GM21723 (cell line): ENCODE results near the gene TRPT1.

Experiments
- ATAC-seq: cut with Tn5 transposase; IDR thresholded peaks from one replicate; pipeline ENCODE4 v1.9.1; 2021; ENCODE audit warnings: mild to moderate bottlenecking, moderate library complexity; ENCODE audit not compliant: unreplicated experiment

The TRPT1 gene

GRCh38 chr11:64245797-64246620 is 20.0 kb upstream of the TRPT1 start:
- no peak for ATAC-seq

DNA sequence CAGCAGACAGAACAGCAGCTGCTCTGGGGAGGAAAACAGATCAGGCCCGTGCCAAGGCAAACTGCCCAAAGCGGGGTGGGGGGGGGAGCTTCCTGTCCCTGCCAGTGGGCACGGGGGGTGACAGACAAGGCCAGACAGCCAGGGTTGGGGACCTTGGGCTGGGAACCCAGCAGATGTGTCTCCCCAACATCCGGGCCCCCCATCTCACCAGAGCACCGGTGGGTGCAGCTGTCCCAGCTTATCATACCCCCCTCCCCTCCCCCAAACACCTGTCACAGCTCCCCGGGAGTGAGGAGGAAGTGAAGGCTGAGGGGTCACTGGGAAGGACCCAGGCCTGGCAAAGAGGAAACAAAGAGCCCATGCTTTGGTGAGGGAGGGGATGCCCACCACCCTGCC is 19.4 kb upstream of the TRPT1 start:
- no peak for ATAC-seq

GRCh38 chr11:64244966-64245365 is 19.0 kb upstream of the TRPT1 start:
- ATAC-seq: no peak

- ATAC-seq: no peak
Observed at GRCh38 chr11:64244107-64244506, 18.1 kb upstream of the TRPT1 start.

DNA sequence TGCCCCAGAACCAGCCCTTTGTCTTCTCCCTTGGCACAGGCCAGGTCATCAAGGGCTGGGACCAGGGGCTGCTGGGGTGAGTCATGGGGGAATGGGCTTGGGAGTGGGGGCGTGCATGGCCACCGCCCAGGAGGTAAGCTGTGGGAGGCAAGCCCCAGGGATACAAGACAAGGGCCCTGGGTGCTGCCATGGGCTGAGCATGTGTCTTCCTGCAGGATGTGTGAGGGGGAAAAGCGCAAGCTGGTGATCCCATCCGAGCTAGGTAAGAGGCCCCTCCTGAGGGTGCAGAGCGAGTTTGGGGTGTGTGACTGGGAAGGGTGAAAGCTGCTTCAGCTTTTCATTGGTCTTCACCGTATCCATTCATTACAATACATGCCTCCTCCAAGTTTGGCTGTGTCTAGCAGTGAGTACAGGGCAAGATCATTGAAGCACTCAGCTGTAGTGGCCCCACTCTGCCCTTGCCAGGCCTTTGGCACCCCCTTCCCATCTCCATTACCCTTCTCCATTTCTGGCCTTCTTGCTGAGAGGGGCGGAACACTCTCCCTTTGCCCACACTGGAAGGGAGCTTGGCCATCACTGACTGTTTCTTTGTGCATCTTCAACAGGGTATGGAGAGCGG is 17.4 kb upstream of the TRPT1 start:
- ATAC-seq: no peak

- peak; percentile 55 for ATAC-seq
Observed at GRCh38 chr11:64241491-64242374, 15.7 kb upstream of the TRPT1 start.

- ATAC-seq: peak; percentile 62
Observed at GRCh38 chr11:64241241-64241490, 15.2 kb upstream of the TRPT1 start.

DNA sequence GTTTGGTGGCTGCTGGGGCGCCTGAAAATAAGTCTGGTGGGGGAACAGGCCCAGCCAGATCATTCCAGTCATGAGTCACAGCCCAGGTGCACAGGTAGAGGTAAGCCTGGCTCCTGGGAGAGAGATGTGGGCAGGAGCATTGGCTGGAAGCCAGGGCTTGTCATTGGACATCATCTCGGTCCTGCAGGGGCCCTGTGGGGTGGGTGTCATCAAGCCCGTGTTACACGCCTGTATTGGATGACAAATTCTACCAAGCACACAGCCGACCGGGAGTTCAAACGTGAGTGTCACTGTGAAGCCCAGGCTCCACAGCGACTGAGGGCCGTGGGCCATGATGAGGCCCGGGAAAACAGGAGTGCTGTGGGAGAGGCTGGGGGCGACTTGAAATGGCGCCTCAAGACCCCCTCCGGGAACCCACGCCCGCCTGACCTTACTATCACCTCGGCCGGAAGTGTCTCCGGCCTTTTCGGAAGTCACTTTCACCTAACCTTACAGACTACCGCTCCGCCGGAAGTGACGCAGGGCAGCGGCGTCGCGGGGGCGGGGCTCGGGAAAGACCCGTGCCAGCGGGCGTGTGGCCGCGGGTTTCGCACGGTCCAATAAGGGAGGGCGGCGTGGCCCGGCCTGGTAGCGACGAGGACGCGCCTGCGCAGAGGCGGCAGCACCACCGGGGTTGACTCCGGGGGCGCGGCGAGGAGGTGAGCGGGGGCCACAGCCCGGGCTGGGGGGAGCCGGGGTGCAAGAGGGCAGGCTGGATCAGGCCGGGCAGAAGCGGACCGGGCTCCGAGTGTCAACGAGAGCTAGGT is 14.7 kb upstream of the TRPT1 start, which contains the start of gene FKBP2:
FKBP2 (plus strand) TSS at position 661 of the 806 bp plus-strand sequence. CDS start 1,293 bp downstream, outside the sequence.
- ATAC-seq: peak; percentile 45

GRCh38 chr11:64239662-64240434 is 13.9 kb upstream of the TRPT1 start:
- ATAC-seq: peak; percentile 7

DNA sequence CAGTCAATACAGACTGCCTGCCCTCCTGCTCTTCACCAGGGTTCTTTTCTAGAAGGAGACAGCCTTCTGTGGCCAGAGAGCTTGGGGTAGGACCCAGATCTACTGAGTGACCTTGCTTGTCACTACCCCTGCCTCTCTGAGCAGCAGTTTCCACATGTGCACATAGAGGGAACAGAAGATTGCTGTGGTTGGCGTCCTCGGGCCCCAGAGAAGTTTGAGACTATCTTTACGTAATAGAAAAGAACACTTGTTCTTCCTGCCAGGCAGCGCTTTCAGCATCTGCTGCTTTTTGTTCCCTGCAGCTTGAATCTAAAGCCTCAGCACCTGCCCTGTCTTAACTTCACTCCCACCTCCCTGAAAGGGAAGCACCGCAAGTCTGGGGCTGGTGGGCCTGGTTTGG is 13.0 kb upstream of the TRPT1 start:
- ATAC-seq: no peak

GRCh38 chr11:64238076-64238475 is 12.1 kb upstream of the TRPT1 start:
- ATAC-seq: no peak

DNA sequence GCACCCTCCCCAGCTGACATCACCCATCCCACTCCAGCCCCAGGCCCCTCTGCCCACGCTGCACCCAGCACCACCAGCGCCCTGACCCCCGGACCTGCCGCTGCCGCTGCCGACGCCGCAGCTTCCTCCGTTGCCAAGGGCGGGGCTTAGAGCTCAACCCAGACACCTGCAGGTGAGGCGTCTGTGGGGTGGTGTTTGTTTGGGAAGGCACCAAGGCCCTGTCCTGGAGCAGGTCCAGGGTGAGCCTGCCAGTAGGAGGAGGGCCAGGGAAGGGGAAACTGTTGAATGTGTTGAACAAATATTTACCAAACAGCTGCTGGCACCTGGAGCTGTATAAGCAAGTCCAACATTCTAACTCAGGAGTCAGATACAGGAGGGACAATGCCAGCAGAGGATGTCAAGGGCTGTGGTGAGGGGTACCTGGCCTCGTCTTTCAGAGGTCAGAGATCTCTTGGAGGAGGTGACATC is 11.5 kb upstream of the TRPT1 start:
- ATAC-seq: no peak

DNA sequence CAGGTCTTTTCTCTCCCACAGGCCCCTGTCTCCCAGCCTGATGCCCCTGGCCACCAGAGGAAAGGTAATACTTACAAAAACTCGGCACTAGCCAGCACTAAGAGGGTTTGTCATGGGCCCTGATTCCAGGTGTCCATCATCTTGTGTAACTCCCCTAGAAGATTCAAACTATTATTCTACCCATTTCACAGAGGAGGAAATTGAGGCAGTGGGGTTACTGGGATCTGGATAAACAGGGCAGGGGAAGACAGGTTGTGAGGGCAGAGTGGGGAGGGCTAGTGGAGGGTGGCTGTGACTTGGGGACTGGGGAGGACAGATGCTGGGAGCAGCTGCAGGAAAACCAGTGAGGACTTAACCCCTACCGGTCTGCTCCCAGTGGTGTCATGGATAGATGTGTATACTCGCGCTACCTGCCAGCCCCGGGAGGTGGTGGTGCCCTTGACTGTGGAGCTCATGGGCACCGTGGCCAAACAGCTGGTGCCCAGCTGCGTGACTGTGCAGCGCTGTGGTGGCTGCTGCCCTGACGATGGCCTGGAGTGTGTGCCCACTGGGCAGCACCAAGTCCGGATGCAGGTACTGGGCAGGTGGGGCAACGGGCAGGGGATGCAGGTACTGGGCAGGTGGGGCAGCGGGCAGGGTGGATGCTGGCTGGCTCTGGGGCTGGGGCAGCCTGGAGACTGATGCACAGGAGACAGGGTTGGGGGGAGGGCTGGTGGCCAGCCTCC is 9.6 kb upstream of the TRPT1 start:
- no peak for ATAC-seq

DNA sequence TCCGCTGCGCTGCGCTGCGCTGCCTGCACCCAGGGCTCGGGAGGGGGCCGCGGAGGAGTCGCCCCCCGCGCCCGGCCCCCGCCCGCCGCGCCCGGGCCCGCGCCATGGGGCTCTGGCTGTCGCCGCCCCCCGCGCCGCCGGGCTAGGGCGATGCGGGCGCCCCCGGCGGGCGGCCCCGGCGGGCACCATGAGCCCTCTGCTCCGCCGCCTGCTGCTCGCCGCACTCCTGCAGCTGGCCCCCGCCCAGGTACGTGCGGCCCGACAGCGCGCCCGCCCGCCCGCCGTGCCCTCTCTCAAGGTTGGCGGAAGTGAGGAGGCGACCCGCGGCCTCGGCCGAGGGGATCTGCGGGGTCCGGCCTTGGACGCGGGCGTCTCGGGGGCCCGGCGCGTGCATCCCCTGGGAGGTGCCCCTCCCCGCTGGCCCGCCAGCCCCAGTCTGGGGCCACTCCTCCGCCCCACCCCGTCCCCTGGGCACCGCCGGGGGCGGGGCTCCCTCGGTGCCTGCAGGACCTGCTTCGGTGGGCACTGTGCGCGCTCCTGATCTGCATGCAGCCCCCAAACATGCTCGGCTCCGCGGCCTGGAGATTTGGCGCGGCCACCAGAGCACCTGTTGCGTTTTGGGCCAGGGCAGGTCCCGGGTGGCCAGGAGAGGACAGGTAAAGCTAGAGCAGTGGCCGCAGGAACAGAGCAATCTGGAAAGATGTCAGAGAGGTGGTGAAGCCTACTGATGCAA is 8.8 kb upstream of the TRPT1 start:
- ATAC-seq: no peak

GRCh38 chr11:64233913-64234586 is 8.1 kb upstream of the TRPT1 start, which contains the start of gene VEGFB:
VEGFB (plus strand) TSS chr11:64234584; CDS start chr11:64234834, 250 bp downstream.
- peak; percentile 44 for ATAC-seq

- no peak for ATAC-seq
Observed at GRCh38 chr11:64232967-64233315, 7.0 kb upstream of the TRPT1 start.

DNA sequence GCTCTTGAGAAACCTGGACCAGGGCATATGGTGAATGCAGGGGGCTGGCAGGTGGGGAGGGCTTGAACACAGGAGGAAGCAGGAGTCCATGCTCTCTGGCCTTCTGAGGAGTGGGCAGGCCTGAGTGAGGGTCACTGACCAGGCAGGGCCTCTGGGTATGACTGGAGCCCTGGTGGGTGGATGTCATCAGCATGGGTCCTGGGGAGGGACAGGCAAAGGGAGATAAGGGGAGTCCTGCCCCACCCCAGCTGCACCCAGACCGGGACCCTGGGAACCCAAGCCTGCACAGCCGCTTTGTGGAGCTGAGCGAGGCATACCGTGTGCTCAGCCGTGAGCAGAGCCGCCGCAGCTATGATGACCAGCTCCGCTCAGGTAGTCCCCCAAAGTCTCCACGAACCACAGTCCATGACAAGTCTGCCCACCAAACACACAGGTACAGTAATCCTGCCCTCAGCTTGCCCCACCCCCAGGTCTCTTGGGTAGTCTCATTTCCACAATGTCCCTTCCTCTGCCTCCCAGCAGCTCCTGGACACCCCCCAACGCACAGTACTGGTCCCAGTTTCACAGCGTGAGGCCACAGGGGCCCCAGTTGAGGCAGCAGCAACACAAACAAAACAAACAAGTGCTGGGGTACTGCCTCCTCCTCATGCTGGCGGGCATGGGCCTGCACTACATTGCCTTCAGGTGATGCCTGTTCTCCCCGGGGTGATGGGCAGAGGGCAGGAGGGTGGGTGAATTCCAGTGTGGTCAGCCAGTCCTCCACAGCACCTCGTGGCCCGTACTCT is 6.4 kb upstream of the TRPT1 start:
- ATAC-seq: no peak
